Activated CD8-positive, alpha-beta T cell treated with anti-CD3 and anti-CD28 coated beads for 36 hours (primary cell): ENCODE data around the gene TNFRSF9. TPM values are rescaled to one million over a fixed set of nuclear protein-coding genes. Genes with fewer than 3 reads are reported as not detected.
"Not testable (repeated sequence)": the region's sequence is repeated elsewhere in the genome, so short reads cannot be mapped to it uniquely, and the experiment has no call there.

Source experiments
- ATAC-seq: fragments of 200-7000 bp; cut with Tn5 transposase; one replicate; pipeline ENCODE4 v1.10.0; 2021; ENCODE audit warnings: mild to moderate bottlenecking, moderate library complexity
- CTCF ChIA-PET: fragments of 350-600 bp; sonication (Branson Sonifier 250); formaldehyde crosslinking; loops from one replicate; lab custom pipeline; 2021; ENCODE audit warnings: antibody characterized with exemption; lab: Charles Lee
- POLR2A ChIA-PET: fragments of 350-600 bp; sonication (Branson Sonifier 250); formaldehyde crosslinking; loops from one replicate; lab custom pipeline; 2021; ENCODE audit warnings: antibody characterized with exemption; lab: Charles Lee
- DNase-seq: peaks from one replicate; pipeline ENCODE4 v3.0.0-alpha.2; 2020
- H3K27ac Mint-ChIP-seq: one replicate; pipeline ENCODE4 v1.8.0; 2021; ENCODE audit warnings: mild to moderate bottlenecking, mixed read lengths
- H3K27me3 Mint-ChIP-seq: one replicate; pipeline ENCODE4 v1.8.0; 2021; ENCODE audit warnings: mixed read lengths
- H3K36me3 Mint-ChIP-seq: one replicate; pipeline ENCODE4 v1.8.0; 2021; ENCODE audit warnings: low read depth, mixed read lengths
- H3K4me1 Mint-ChIP-seq: one replicate; pipeline ENCODE4 v1.8.0; 2021; ENCODE audit warnings: low read depth, mixed read lengths
- H3K4me3 Mint-ChIP-seq: one replicate; pipeline ENCODE4 v1.8.0; 2021; ENCODE audit warnings: mild to moderate bottlenecking, moderate library complexity, mixed read lengths
- H3K9me3 Mint-ChIP-seq: one replicate; pipeline ENCODE4 v1.8.0; 2021; ENCODE audit warnings: mixed read lengths
- intact Hi-C: fragments of 100-400 bp; cut with micrococcal nuclease; formaldehyde crosslinking; loops from one replicate; pipeline ENCODE4 v1.10.0; 2022
- total RNA-seq, 2 experiments: library from RNA; stranded (reverse); gene quantifications; one replicate each; pipeline ENCODE4 v1.2.3, GENCODE V29; 2021
- TF ChIP-seq, protein P1 (sequence below): fragments of 200-600 bp; IDR thresholded peaks from one replicate; pipeline ENCODE4 v1.8.0; 2022; ENCODE audit warnings: antibody characterized with exemption, mild to moderate bottlenecking

Gene TNFRSF9
- total RNA-seq, 2 experiments from 2014 or later, result 214 to 219 TPM

DNA sequence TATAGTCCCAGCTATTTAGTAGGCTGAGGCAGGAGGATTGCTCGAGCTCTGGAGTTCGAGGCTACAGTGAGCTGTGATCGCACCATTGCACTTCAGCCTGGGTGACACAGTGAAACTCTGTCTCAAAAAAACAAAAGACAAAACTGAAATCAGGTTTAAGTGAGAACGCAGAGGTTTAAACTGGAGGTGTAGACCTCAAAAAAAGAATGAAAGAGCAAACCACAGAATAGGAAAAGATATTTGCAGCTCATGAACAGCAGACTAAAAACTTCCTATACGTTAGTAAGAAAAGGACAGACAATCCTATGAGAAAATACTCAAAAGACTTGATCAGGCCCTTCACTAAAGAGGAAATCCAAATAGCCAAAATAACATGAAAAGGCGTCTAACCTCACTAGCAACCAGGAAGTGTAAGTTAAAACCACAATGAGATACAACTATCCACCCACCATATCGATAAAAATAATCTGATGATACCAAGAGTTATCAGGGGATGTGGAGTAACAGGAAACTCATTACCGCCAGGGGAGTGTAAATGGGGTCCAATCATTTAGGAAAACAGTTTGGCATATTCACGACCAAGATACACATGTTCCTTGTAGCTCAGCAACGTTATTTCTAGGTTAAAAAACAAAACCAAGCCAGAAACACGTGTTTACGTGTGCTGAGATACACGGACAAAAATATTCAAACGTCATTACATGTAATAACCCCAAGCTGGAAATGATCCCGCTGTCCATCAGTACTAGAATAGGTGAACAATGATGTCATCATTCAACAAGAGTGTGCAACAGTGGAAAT lies 9.8 kb downstream of the TNFRSF9 start:
- Mint-ChIP-seq H3K27me3 (no peaks in the 10 kb centered on the region), H3K36me3 (peaks cover 94% of the 10 kb centered on the region), H3K4me1 (peaks cover 79% of the 10 kb centered on the region), H3K27ac (peak overlapping the region; percentile 93), H3K9me3 (no peaks in the 10 kb centered on the region), H3K4me3 (peak overlapping the region; percentile 55)
- DNase-seq (peak; percentile 57), ATAC-seq (peak; percentile 73)
- ChIA-PET POLR2A (interaction anchor here (1.7 to 3.1 kb wide), 4 partner anchors 10 to 18 kb away, joined by 6 to 32 read pairs (median 12); partner anchors contain the start of gene TNFRSF9), CTCF (interaction anchor here (1.0 to 1.6 kb wide), 4 partner anchors 10 to 18 kb away, joined by 3 to 5 read pairs (median 4); partner anchors contain the start of gene TNFRSF9)
- intact Hi-C loops, result no loop called here
- TF ChIP-seq, protein P1, sequence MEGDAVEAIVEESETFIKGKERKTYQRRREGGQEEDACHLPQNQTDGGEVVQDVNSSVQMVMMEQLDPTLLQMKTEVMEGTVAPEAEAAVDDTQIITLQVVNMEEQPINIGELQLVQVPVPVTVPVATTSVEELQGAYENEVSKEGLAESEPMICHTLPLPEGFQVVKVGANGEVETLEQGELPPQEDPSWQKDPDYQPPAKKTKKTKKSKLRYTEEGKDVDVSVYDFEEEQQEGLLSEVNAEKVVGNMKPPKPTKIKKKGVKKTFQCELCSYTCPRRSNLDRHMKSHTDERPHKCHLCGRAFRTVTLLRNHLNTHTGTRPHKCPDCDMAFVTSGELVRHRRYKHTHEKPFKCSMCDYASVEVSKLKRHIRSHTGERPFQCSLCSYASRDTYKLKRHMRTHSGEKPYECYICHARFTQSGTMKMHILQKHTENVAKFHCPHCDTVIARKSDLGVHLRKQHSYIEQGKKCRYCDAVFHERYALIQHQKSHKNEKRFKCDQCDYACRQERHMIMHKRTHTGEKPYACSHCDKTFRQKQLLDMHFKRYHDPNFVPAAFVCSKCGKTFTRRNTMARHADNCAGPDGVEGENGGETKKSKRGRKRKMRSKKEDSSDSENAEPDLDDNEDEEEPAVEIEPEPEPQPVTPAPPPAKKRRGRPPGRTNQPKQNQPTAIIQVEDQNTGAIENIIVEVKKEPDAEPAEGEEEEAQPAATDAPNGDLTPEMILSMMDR, result no peak

DNA sequence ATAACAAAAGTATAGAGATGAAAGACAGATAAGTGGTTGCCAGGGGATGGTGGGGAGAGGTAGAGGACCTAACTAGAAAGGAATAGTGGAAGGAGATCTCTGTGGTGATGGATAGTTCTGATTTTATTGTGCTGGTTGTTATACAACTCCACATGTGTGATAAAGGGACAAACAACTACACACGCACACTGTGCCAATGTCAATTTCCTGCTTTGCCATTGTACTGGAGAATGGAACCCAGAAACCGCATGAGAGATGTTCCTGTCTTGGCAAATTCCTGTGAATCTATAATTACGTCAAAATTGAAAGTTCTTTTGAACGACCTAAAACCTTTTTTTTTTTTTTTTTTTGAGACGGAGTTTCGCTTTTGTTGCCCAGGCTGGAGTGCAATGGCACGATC lies 11.0 kb downstream of the TNFRSF9 start:
- POLR2A ChIA-PET, result interaction anchor here (1.0 kb wide), 1 partner anchor 14 kb away, joined by 3 read pairs; no protein-coding TSS in a partner anchor

DNA sequence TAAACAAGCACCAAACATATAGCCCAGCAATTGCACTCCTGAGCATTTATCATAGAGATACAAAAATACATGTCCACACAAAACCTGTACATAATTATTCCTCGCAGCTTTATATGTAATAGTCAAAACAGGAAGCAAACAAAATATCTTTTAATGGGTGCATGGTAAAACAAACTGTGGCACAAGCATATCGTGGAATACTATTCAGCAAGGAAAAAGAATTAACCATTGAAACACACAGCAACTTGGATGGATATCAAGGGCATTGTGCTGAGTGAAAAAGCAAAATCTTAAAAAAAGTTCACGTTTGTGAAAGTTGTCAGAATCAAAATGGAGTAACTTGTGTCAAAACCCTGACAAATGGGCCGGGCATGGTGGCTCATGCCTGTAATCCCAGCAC lies 12.4 kb downstream of the TNFRSF9 start:
- TF ChIP-seq, protein P1, result no peak
- H3K27ac Mint-ChIP-seq, result no peak overlapping the region
- H3K9me3 Mint-ChIP-seq, result no peaks in the 10 kb centered on the region
- H3K4me3 Mint-ChIP-seq, result no peak overlapping the region
- POLR2A ChIA-PET, result interaction anchor here (0.9 to 1.4 kb wide), 4 partner anchors 9 to 33 kb away, joined by 3 to 5 read pairs (median 4); partner anchors contain the start of gene PARK7
- CTCF ChIA-PET, result interaction anchor here (1.0 kb wide), 1 partner anchor 25 kb away, joined by 3 read pairs; no protein-coding TSS in a partner anchor
- no peaks in the 10 kb centered on the region for H3K27me3 Mint-ChIP-seq
- ATAC-seq, result no peak
- no peak for DNase-seq
- peaks cover 88% of the 10 kb centered on the region for H3K36me3 Mint-ChIP-seq
- H3K4me1 Mint-ChIP-seq, result peaks cover 72% of the 10 kb centered on the region
- intact Hi-C loops, result no loop called here

More for the DNA sequence above, 11.0 kb downstream of the TNFRSF9 start:
- CTCF ChIA-PET, result interaction anchor here (1.2 kb wide), 1 partner anchor 10 kb away, joined by 3 read pairs; no protein-coding TSS in a partner anchor
- TF ChIP-seq, protein P1, result no peak
- Mint-ChIP-seq H3K27me3 (no peaks in the 10 kb centered on the region), H3K27ac (peak overlapping the region; percentile 93), H3K9me3 (no peaks in the 10 kb centered on the region), H3K4me3 (peak overlapping the region; percentile 55), H3K4me1 (peaks cover 71% of the 10 kb centered on the region), H3K36me3 (peaks cover 86% of the 10 kb centered on the region)
- intact Hi-C loops, result no loop called here
- DNase-seq (no peak), ATAC-seq (no peak)

DNA sequence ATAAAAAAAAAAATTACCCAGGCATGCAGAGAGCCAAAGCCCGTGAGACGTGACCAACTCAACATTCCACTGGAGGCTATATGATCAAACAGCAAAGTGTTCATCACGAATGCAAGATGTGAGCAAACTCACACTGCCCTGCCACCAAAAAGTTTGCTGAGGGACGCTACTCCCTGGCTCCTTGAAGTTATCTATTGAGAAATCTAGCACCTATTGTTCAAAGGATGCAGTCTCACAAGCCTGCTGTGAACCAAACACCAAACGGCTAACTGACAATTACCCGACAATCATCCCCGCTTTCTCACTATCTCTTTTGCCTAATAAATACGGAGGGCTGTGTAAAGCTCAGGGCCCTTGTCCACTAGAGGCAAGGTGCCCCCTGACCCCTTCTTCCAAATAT lies 13.6 kb downstream of the TNFRSF9 start:
- ATAC-seq, H3K9me3 Mint-ChIP-seq, H3K27me3 Mint-ChIP-seq, H3K4me3 Mint-ChIP-seq, intact Hi-C loops, DNase-seq: not testable (repeated sequence)
- Mint-ChIP-seq H3K36me3 (peaks cover 85% of the 10 kb centered on the region), H3K4me1 (peaks cover 70% of the 10 kb centered on the region), H3K27ac (peak overlapping the region; percentile 48)
- ChIA-PET CTCF (interaction anchor here (1.0 kb wide), 1 partner anchor 23 kb away, joined by 3 read pairs; no protein-coding TSS in a partner anchor), POLR2A (interaction anchor here (0.9 to 1.0 kb wide), 2 partner anchors 18 to 21 kb away, joined by 3 read pairs; no protein-coding TSS in a partner anchor)

DNA sequence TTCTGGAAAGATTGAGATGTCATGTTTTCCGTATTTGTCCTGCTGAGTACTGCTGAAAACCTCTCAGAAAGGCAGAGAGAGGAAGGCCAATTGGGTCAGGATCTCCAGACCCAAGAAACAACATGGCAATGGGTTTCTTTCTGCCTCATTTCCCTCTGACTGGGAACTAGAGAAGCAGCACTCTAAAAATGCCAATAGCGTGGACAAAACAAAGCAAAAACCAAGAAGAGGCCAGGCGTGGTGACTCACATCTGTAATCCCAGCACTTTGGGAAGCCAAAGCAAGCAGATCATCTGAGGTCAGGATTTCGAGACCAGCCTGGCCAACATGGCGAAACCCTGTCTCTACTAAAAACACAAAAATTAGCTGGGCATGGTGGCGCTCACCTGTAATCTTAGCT lies 18.3 kb downstream of the TNFRSF9 start:
- Mint-ChIP-seq H3K27ac (peak overlapping the region; percentile 19), H3K36me3 (peaks cover 71% of the 10 kb centered on the region), H3K27me3 (no peaks in the 10 kb centered on the region), H3K9me3 (no peaks in the 10 kb centered on the region), H3K4me3 (no peak overlapping the region), H3K4me1 (peaks cover 64% of the 10 kb centered on the region)
- CTCF ChIA-PET, result interaction anchor here (1.0 to 1.1 kb wide), 2 partner anchors 17 to 39 kb away, joined by 3 read pairs; partner anchors contain the start of gene PARK7
- ATAC-seq, result no peak
- intact Hi-C loops, result no loop called here
- POLR2A ChIA-PET, result interaction anchor here (6.8 to 9.1 kb wide), 2 partner anchors 9 to 18 kb away, joined by 32 to 65 read pairs; partner anchors contain the start of gene TNFRSF9
- TF ChIP-seq, protein P1, result no peak
- no peak for DNase-seq
